Ascending aorta (tissue), 2 donors: ENCODE results near the gene VPREB3. TPM values are rescaled to one million over a fixed set of nuclear protein-coding genes. Genes with fewer than 3 reads are reported as not detected.

ENCODE experiments used
- DNase-seq, 2 donors: peaks; one replicate each; pipeline ENCODE4 v3.0.0-alpha.2; 2019; ENCODE audit warnings: low spot score in 2 of 2
- H3K27ac ChIP-seq, 2 donors: fragments of 200-600 bp; sonication (generic); one replicate each; pipeline ENCODE4 v1.5.1; 2016 to 2017; ENCODE audit warnings: mild to moderate bottlenecking in 1 of 2
- H3K27me3 ChIP-seq: fragments of 200-600 bp; sonication (generic); one replicate; pipeline ENCODE4 v1.5.1; 2017
- H3K36me3 ChIP-seq, 2 donors: fragments of 200-600 bp; sonication (generic); one replicate each; pipeline ENCODE4 v1.5.1; 2016
- H3K4me1 ChIP-seq, 2 donors: fragments of 200-600 bp; sonication (generic); one replicate each; pipeline ENCODE4 v1.5.1; 2016 to 2017; ENCODE audit warnings: mild to moderate bottlenecking in 1 of 2
- H3K4me3 ChIP-seq, 2 donors: fragments of 200-600 bp; sonication (generic); one replicate each; pipeline ENCODE4 v1.5.1; 2016 to 2017; ENCODE audit warnings: mild to moderate bottlenecking in 1 of 2
- H3K9me3 ChIP-seq, 2 donors: fragments of 200-600 bp; sonication (generic); one replicate each; pipeline ENCODE4 v1.5.1; 2016
- CTCF ChIP-seq, 3 experiments: fragments of 200-600 bp in 2 of 3; fragments of 450-650 bp in 1 of 3; sonication (generic) in 2 of 3; IDR thresholded peaks; one replicate each; pipeline ENCODE4 v1.5.1; 2016 to 2019; ENCODE audit warnings: antibody characterized with exemption in 3 of 3, mild to moderate bottlenecking in 1 of 3, moderate library complexity in 1 of 3
- intact Hi-C: fragments of 100-400 bp; cut with DNase I; formaldehyde crosslinking; loops from one replicate; pipeline ENCODE4 v1.15.1; 2023
- total RNA-seq: library from RNA; depleted of rRNA; stranded (reverse); fragments of >200 nt; gene quantifications from one replicate; pipeline ENCODE4 v1.1.0, GENCODE V29; 2016

Gene VPREB3
- total RNA-seq, 1 donor from 2014 or later: not detected

- H3K27ac ChIP-seq: no peak overlapping the region
- no peak for DNase-seq
- peaks cover 0 to under 1% of the 10 kb centered on the region in 2 donors for H3K4me1 ChIP-seq
- intact Hi-C loops: no loop called here
- no peak overlapping the region for H3K4me3 ChIP-seq
- H3K9me3 ChIP-seq: no peaks in the 10 kb centered on the region
- no peaks in the 10 kb centered on the region for H3K36me3 ChIP-seq
- no peaks in the 10 kb centered on the region for H3K27me3 ChIP-seq
- TF ChIP-seq CTCF (IDR thresholded peaks at IDR 0.05): no peak
Measured at GRCh38 chr22:23781065-23781464, 26.8 kb upstream of the VPREB3 start.

- H3K4me3 ChIP-seq: no peak overlapping the region
- H3K27me3 ChIP-seq: no peaks in the 10 kb centered on the region
- no peak for DNase-seq
- no peaks in the 10 kb centered on the region for H3K4me1 ChIP-seq
- H3K27ac ChIP-seq: no peak overlapping the region
- no peaks in the 10 kb centered on the region for H3K36me3 ChIP-seq
- intact Hi-C loops: no loop called here
- H3K9me3 ChIP-seq: no peaks in the 10 kb centered on the region
- TF ChIP-seq CTCF (IDR thresholded peaks at IDR 0.05): no peak
Measured at GRCh38 chr22:23780146-23780748, 26.0 kb upstream of the VPREB3 start.

DNA sequence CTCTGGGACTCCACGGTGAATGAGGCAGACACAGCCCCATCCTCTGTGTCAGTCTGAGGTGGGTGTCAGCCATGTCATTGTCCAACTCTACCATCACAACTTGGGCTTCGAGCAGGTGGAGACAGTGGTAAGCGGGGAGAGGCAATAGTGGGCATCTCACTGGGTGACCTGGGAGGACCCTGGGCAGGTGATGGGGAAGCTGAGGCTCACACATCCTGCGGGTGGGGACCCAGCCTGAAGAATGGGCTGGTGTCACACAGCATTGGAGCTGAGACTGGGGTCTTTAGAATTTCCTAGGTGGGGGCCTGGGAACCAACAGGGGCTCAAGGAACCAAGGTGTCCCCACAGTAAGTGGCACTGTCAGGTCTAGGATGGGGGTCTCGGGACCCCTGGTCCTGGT, 25.5 kb upstream of the VPREB3 start:
- no peaks in the 10 kb centered on the region for H3K27me3 ChIP-seq
- no peak for TF ChIP-seq CTCF (IDR thresholded peaks at IDR 0.05)
- no peak overlapping the region for H3K27ac ChIP-seq
- intact Hi-C loops: no loop called here
- no peaks in the 10 kb centered on the region for H3K36me3 ChIP-seq
- H3K4me3 ChIP-seq: no peak overlapping the region
- no peak for DNase-seq
- H3K9me3 ChIP-seq: no peaks in the 10 kb centered on the region
- H3K4me1 ChIP-seq: no peaks in the 10 kb centered on the region

GRCh38 chr22:23779083-23779482, 24.9 kb upstream of the VPREB3 start:
- Histone ChIP-seq H3K36me3 (no peaks in the 10 kb centered on the region), H3K9me3 (no peaks in the 10 kb centered on the region), H3K27ac (no peak overlapping the region), H3K27me3 (no peaks in the 10 kb centered on the region), H3K4me1 (no peaks in the 10 kb centered on the region), H3K4me3 (no peak overlapping the region)
- no peak for DNase-seq
- no peak for TF ChIP-seq CTCF (IDR thresholded peaks at IDR 0.05)
- intact Hi-C loops: no loop called here

DNA sequence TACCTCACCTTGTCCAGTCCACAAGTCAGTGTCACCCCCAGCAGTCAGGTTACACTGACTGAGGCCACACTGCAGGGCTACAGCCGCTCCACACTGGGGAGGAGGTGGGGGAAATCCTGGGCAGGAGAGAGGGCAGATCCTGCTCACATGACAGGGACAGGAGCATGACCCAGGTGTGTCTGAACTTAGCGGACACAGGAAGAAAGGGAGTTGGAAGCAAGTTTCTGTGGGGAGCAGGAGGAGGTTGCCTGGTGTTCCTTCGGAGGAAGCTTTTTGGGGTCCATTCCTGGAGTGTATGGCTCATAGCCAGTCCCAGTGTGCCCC, 24.3 kb upstream of the VPREB3 start:
- no peak overlapping the region for H3K27ac ChIP-seq
- intact Hi-C loops: no loop called here
- H3K36me3 ChIP-seq: no peaks in the 10 kb centered on the region
- H3K4me1 ChIP-seq: no peaks in the 10 kb centered on the region
- no peak for TF ChIP-seq CTCF (IDR thresholded peaks at IDR 0.05)
- H3K27me3 ChIP-seq: no peaks in the 10 kb centered on the region
- DNase-seq: no peak
- no peaks in the 10 kb centered on the region for H3K9me3 ChIP-seq
- no peak overlapping the region for H3K4me3 ChIP-seq
